OCI-LY7 (cell line): ENCODE data around the gene SMPD2. TPM values are rescaled to one million over a fixed set of nuclear protein-coding genes. Genes with fewer than 3 reads are reported as not detected.

Experiments
- BruUV-seq: library from RNA; stranded (reverse); fragments of 400-500 nt; replicated peaks from 2 replicates; lab custom pipeline; 2021; lab: Mats Ljungman, UMichigan
- CTCF ChIA-PET: fragments of 300-600 bp; sonication (Branson Sonifier 250); formaldehyde crosslinking; loops from one replicate; lab custom pipeline; 2022; ENCODE audit warnings: antibody characterized with exemption; ENCODE audit not compliant: unreplicated experiment; lab: Charles Lee
- POLR2A ChIA-PET: fragments of 300-600 bp; sonication (Branson Sonifier 250); formaldehyde crosslinking; loops from one replicate; lab custom pipeline; 2022; ENCODE audit warnings: antibody characterized with exemption; lab: Charles Lee
- DNase-seq: peaks from one replicate; pipeline ENCODE4 v3.0.0-alpha.2; 2015; ENCODE audit warnings: low spot score
- H2AFZ ChIP-seq: fragments of 200-600 bp; sonication (generic), shearing (Covaris generic); 2 replicates; pipeline ENCODE4 v1.6.1; 2014; ENCODE audit warnings: mild to moderate bottlenecking, antibody characterized with exemption, low read length, moderate library complexity
- H3K27ac ChIP-seq: fragments of 200-600 bp; sonication (generic); 2 replicates; pipeline ENCODE4 v1.5.1; 2014; ENCODE audit warnings: mixed run types, low read depth, mild to moderate bottlenecking, moderate library complexity, low read length, inconsistent platforms; ENCODE audit not compliant: poor library complexity, severe bottlenecking
- H3K36me3 ChIP-seq: fragments of 200-600 bp; sonication (generic); 2 replicates; pipeline ENCODE4 v1.6.1; 2014; ENCODE audit warnings: mild to moderate bottlenecking, antibody characterized with exemption, low read length, moderate library complexity, mixed read lengths; ENCODE audit not compliant: insufficient read depth
- H3K4me1 ChIP-seq: fragments of 200-600 bp; sonication (generic); 2 replicates; pipeline ENCODE4 v1.5.1; 2014; ENCODE audit warnings: mild to moderate bottlenecking, low read length; ENCODE audit not compliant: insufficient read depth, poor library complexity, severe bottlenecking
- H3K4me2 ChIP-seq: fragments of 200-600 bp; sonication (generic); 2 replicates; pipeline ENCODE4 v1.6.1; 2014; ENCODE audit warnings: mild to moderate bottlenecking, low read length
- H3K4me3 ChIP-seq: fragments of 200-600 bp; sonication (generic); 2 replicates; pipeline ENCODE4 v1.5.1; 2014; ENCODE audit warnings: mild to moderate bottlenecking, low read depth, low read length; ENCODE audit not compliant: poor library complexity, severe bottlenecking
- H3K79me2 ChIP-seq: fragments of 200-600 bp; sonication (generic); 2 replicates; pipeline ENCODE4 v1.6.1; 2016; ENCODE audit warnings: low read depth, mild to moderate bottlenecking, low read length, moderate library complexity, mixed read lengths; ENCODE audit not compliant: insufficient read depth
- H3K9me2 ChIP-seq: fragments of 200-600 bp; sonication (generic); 2 replicates; pipeline ENCODE4 v1.6.1; 2016; ENCODE audit warnings: mild to moderate bottlenecking, low read length, mixed read lengths; ENCODE audit not compliant: insufficient read depth
- H3K9me3 ChIP-seq: fragments of 200-600 bp; sonication (generic); 2 replicates; pipeline ENCODE4 v1.6.1; 2014; ENCODE audit warnings: mild to moderate bottlenecking, mixed run types, low read length, mixed read lengths
- H4K20me1 ChIP-seq: fragments of 200-600 bp; sonication (generic); 2 replicates; pipeline ENCODE4 v1.6.1; 2014; ENCODE audit warnings: mild to moderate bottlenecking, antibody characterized with exemption, low read length, moderate library complexity, mixed read lengths; ENCODE audit not compliant: insufficient read depth
- CTCF ChIP-seq: fragments of 200-600 bp; sonication (generic); conservative IDR thresholded peaks from 2 replicates; pipeline ENCODE4 v1.5.1; 2014; ENCODE audit warnings: mild to moderate bottlenecking, antibody characterized with exemption, low read length, moderate library complexity, mixed read lengths
- EZH2phosphoT487 ChIP-seq: fragments of 200-600 bp; sonication (generic); IDR thresholded peaks from 2 replicates; pipeline ENCODE4 v1.6.1; 2018; ENCODE audit warnings: low read depth, borderline replicate concordance, mild to moderate bottlenecking, mixed run types, antibody characterized with exemption, low read length, moderate library complexity, mixed read lengths
- intact Hi-C: fragments of 100-400 bp; cut with micrococcal nuclease; formaldehyde crosslinking; loops from one replicate; pipeline ENCODE4 v1.10.0; 2022; ENCODE audit not compliant: unreplicated experiment
- total RNA-seq, 2 experiments: library from RNA; depleted of rRNA in 1 of 2; stranded (reverse); fragments of >200 nt in 1 of 2; shearing (Covaris generic) in 1 of 2; gene quantifications; 2 replicates each; pipeline ENCODE4 v1.2.3, GENCODE V29; 2014 to 2022

The SMPD2 gene
- total RNA-seq, 2 experiments from 2014 or later: 15.9 to 24.4 TPM

- no TSS peak for BruUV-seq
- H3K36me3 ChIP-seq: peaks cover 98% of the 10 kb centered on the region
- CTCF ChIA-PET: no interaction called here
Observed at GRCh38 chr6:109465772-109466171, 25.2 kb downstream of the SMPD2 start.

DNA sequence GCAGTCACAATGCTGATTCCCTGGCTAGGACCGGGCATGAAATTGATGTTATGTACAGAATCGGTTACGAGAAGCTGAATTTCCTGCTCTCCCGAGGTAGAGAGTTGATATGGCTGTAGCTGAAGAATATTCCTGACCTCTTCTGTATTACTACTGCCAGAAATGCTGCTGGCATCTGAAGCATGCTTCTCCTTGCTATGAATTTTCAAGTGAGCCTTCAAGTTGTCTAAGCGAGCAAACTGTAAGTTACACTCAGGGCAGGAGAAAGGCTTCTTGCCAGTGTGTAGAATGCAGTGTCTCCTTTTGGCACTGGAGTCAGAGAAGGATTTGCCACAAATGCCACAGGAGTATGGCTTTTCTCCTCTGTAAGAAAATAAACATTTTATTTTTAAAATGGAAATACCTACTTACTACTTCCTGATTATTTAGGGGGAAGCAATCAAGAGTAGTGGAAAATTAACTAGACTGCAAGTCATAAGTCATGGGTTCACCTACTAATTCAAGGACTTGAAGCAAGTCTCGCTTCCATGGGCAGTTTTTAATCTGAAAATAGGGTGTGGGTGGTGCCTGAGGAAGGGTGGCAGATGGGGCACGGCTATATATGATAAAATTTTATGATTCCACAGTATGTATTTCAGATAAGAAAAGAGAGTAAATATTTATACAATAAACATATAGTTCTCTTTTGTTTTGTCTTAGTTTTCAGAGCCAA is 25.8 kb downstream of the SMPD2 start:
- Histone ChIP-seq H3K9me3 (no peaks in the 10 kb centered on the region), H3K9me2 (no peaks in the 10 kb centered on the region), H3K4me3 (no peak overlapping the region), H4K20me1 (no peaks in the 10 kb centered on the region), H2AFZ (no peak overlapping the region), H3K79me2 (peaks cover 37% of the 10 kb centered on the region), H3K4me1 (peaks cover 16% of the 10 kb centered on the region), H3K36me3 (peaks cover 98% of the 10 kb centered on the region), H3K4me2 (no peak overlapping the region), H3K27ac (no peak overlapping the region)
- DNase-seq: no peak
- CTCF ChIA-PET: no interaction called here
- intact Hi-C loops: no loop called here
- no peak for TF ChIP-seq CTCF
- no peak for TF ChIP-seq EZH2phosphoT487
- BruUV-seq: no TSS peak
- POLR2A ChIA-PET: interaction anchor here (0.7 to 4.7 kb wide), 2 partner anchors 10 to 11 kb away, joined by 4 to 20 read pairs; partner anchors contain the start of gene MICAL1

More at GRCh38 chr6:109465772-109466171, 25.2 kb downstream of the SMPD2 start:
- Histone ChIP-seq H3K4me3 (no peak overlapping the region), H3K4me1 (peaks cover 18% of the 10 kb centered on the region), H3K4me2 (no peak overlapping the region), H4K20me1 (no peaks in the 10 kb centered on the region), H3K79me2 (peaks cover 38% of the 10 kb centered on the region), H3K27ac (no peak overlapping the region), H3K9me3 (no peaks in the 10 kb centered on the region), H3K9me2 (no peaks in the 10 kb centered on the region), H2AFZ (no peak overlapping the region)
- POLR2A ChIA-PET: interaction anchor here (0.7 to 4.7 kb wide), 2 partner anchors 11 kb away, joined by 4 to 20 read pairs; partner anchors contain the start of gene MICAL1
- intact Hi-C loops: no loop called here
- DNase-seq: no peak
- TF ChIP-seq CTCF (no peak), EZH2phosphoT487 (no peak)

- Histone ChIP-seq H2AFZ (no peak overlapping the region), H3K79me2 (peaks cover 30% of the 10 kb centered on the region), H3K9me3 (no peaks in the 10 kb centered on the region), H3K27ac (no peak overlapping the region), H4K20me1 (peaks cover 8% of the 10 kb centered on the region), H3K4me1 (peaks cover 24% of the 10 kb centered on the region), H3K9me2 (no peaks in the 10 kb centered on the region), H3K36me3 (peaks cover 99% of the 10 kb centered on the region), H3K4me3 (no peak overlapping the region), H3K4me2 (no peak overlapping the region)
- DNase-seq: no peak
- BruUV-seq: no TSS peak
- ChIA-PET POLR2A (interaction anchor here (4.7 kb wide), 1 partner anchor 13 kb away, joined by 20 read pairs; the partner anchor contains the start of gene MICAL1), CTCF (no interaction called here)
- intact Hi-C loops: no loop called here
- no peak for TF ChIP-seq EZH2phosphoT487
- no peak for TF ChIP-seq CTCF
Observed at GRCh38 chr6:109467696-109468095, 27.2 kb downstream of the SMPD2 start.
